ENCODE data around the gene RNF213.

RNF213 gene

GRCh38 chr17:80229011-80229410 lies 31.6 kb upstream of the RNF213 start:
- DNase-seq (ENCODE audit: low spot score): no peak
- TF ChIP-seq CTCF (IDR thresholded peaks at IDR 0.05; ENCODE audit: extremely low read depth, insufficient read depth, missing control alignments): no peak
- in situ Hi-C loops (cut with MboI; ENCODE audit: low pct_unique_long_range_greater_than_20kb, low sequenced_read_pairs, unreplicated experiment): no loop called here

GRCh38 chr17:80232438-80232837 lies 28.2 kb upstream of the RNF213 start:
- TF ChIP-seq CTCF (IDR thresholded peaks at IDR 0.05; ENCODE audit: extremely low read depth, insufficient read depth, missing control alignments): no peak
- no peak for DNase-seq (ENCODE audit: low spot score)
- in situ Hi-C loops (cut with MboI; ENCODE audit: low pct_unique_long_range_greater_than_20kb, low sequenced_read_pairs, unreplicated experiment): no loop called here

- in situ Hi-C loops (cut with MboI; ENCODE audit: low pct_unique_long_range_greater_than_20kb, low sequenced_read_pairs, unreplicated experiment): no loop called here
- no peak for TF ChIP-seq CTCF (IDR thresholded peaks at IDR 0.05; ENCODE audit: extremely low read depth, insufficient read depth, missing control alignments)
- DNase-seq (ENCODE audit: low spot score): no peak
Observed at GRCh38 chr17:80233202-80233601, 27.4 kb upstream of the RNF213 start.

GRCh38 chr17:80236911-80237310 lies 23.7 kb upstream of the RNF213 start:
- in situ Hi-C loops (cut with MboI; ENCODE audit: low pct_unique_long_range_greater_than_20kb, low sequenced_read_pairs, unreplicated experiment): no loop called here
- no peak for DNase-seq (ENCODE audit: low spot score)
- no peak for TF ChIP-seq CTCF (IDR thresholded peaks at IDR 0.05; ENCODE audit: extremely low read depth, insufficient read depth, missing control alignments)

GRCh38 chr17:80237386-80237785 lies 23.3 kb upstream of the RNF213 start:
- no peak for TF ChIP-seq CTCF (IDR thresholded peaks at IDR 0.05; ENCODE audit: extremely low read depth, insufficient read depth, missing control alignments)
- no peak for DNase-seq (ENCODE audit: low spot score)
- in situ Hi-C loops (cut with MboI; ENCODE audit: low pct_unique_long_range_greater_than_20kb, low sequenced_read_pairs, unreplicated experiment): no loop called here

GRCh38 chr17:80242505-80242904 lies 18.1 kb upstream of the RNF213 start:
- in situ Hi-C loops (cut with MboI; ENCODE audit: low pct_unique_long_range_greater_than_20kb, low sequenced_read_pairs, unreplicated experiment): no loop called here
- TF ChIP-seq CTCF (IDR thresholded peaks at IDR 0.05; ENCODE audit: extremely low read depth, insufficient read depth, missing control alignments): no peak
- no peak for DNase-seq (ENCODE audit: low spot score)
